A549 (cell line): ENCODE measurements around the gene MAP1LC3B2.

Experiments used
- CEBPB ChIP-seq, 2 experiments: fragments of >200 bp in 1 of 2; sonication (Bioruptor Twin) in 1 of 2; formaldehyde crosslinking in 1 of 2; IDR thresholded peaks; 2 replicates each; pipeline ENCODE4 v1.6.1; 2012 to 2016
- CTCF ChIP-seq: fragments of >200 bp; sonication (Bioruptor Twin); formaldehyde crosslinking; IDR thresholded peaks from 3 replicates; pipeline ENCODE4 v1.5.1; 2016
- KDM1A ChIP-seq: fragments of 200-600 bp; sonication (generic); IDR thresholded peaks from 2 replicates; pipeline ENCODE4 v1.6.1; 2016; ENCODE audit warnings: low read depth, mild to moderate bottlenecking
- KDM5A ChIP-seq: fragments of 200-600 bp; sonication (generic); IDR thresholded peaks from 2 replicates; pipeline ENCODE4 v1.6.1; 2016; ENCODE audit warnings: antibody characterized with exemption, mild to moderate bottlenecking

DNA sequence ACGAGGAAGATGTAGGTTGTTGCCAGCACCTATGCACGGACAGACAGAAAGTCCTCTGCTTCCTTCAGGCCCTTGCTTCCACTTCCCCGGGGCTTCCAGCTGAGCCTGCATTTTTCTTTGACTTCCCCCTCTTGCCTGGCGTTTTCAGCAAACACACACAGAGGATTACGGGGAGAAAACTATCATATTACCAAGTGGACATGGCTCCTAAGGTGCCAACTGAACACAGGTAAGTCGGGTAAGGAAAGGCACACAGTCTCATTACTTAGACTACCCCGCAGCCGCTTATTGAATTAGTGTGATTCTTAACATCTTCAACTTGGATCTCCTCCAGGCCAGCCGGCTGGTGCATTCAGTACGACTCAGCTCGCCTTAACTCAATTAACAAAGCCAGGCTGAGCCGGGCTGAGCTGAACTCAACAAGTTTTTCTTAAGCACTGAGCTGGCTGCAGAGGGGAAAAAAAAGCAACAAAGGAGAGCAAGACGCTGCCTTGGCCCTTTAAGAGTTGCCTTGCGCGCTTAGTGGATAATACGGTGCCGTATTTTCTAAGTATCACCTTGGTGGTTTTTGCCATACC, 19.2 kb upstream of the MAP1LC3B2 start:
- TF ChIP-seq KDM5A (no peak), CTCF (no peak), KDM1A (no peak), CEBPB (IDR thresholded peaks at IDR 0.05) (no peak)
